K562 (cell line): ENCODE results near the gene NUP155. TPM values are rescaled to one million over a fixed set of nuclear protein-coding genes. Genes with fewer than 3 reads are reported as not detected.

Experiments
- CREB3 ChIP-seq: fragments of 450-650 bp; conservative IDR thresholded peaks from 2 replicates; pipeline ENCODE4 v1.6.1; 2016; ENCODE audit warnings: missing genetic modification characterization, low read depth, mild to moderate bottlenecking, missing compliant biosample characterization, moderate library complexity
- GTF3C2 ChIP-seq: IDR thresholded peaks from 3 replicates; pipeline ENCODE4 v1.6.1; 2011; ENCODE audit warnings: borderline replicate concordance, mild to moderate bottlenecking, moderate library complexity; ENCODE audit not compliant: insufficient read length; ENCODE audit errors: extremely low read depth
- JUND ChIP-seq, 2 experiments: IDR thresholded peaks; 2 replicates in 1 of 2; 3 replicates in 1 of 2; pipeline ENCODE4 v1.6.1; 2011; ENCODE audit warnings: borderline replicate concordance in 2 of 2, low read depth in 2 of 2, low read length in 2 of 2, improper control_type of control experiment in 1 of 2, missing biosample characterization in 1 of 2, missing genetic modification characterization in 1 of 2, missing genetic modification reagents in 1 of 2
- MBD2 ChIP-seq: sonication (generic); IDR thresholded peaks from 2 replicates; pipeline ENCODE4 v1.6.1; 2016; ENCODE audit warnings: low read depth, borderline replicate concordance
- OTX1 ChIP-seq: fragments of 450-650 bp; formaldehyde crosslinking; IDR thresholded peaks from 2 replicates; pipeline ENCODE4 v1.4.0; 2022; ENCODE audit warnings: mild to moderate bottlenecking
- PRPF4 ChIP-seq: fragments of 200-400 bp; formaldehyde crosslinking; IDR thresholded peaks from one replicate; pipeline ENCODE4 v1.6.1; 2017; ENCODE audit warnings: low read length, low read depth, mild to moderate bottlenecking; ENCODE audit not compliant: insufficient read depth, poor library complexity, severe bottlenecking
- PTBP1 ChIP-seq: fragments of 200-400 bp; formaldehyde crosslinking; IDR thresholded peaks from 2 replicates; pipeline ENCODE4 v1.6.1; 2017; ENCODE audit warnings: low read depth, low read length
- RNF219 ChIP-seq: fragments of 250-450 bp; sonication (Bioruptor Pico); IDR thresholded peaks from 2 replicates; pipeline ENCODE4 v1.5.0; 2022; ENCODE audit warnings: mild to moderate bottlenecking
- SIN3A ChIP-seq, 2 experiments: fragments of 150-350 bp in 1 of 2; IDR thresholded peaks; 2 replicates each; pipeline ENCODE4 v1.6.1; 2011 to 2016; ENCODE audit warnings: borderline replicate concordance in 2 of 2, low read depth in 2 of 2, low read length in 2 of 2, mild to moderate bottlenecking in 2 of 2, moderate library complexity in 2 of 2; ENCODE audit not compliant: control insufficient read depth in 1 of 2
- ZNF12 ChIP-seq: sonication (generic); formaldehyde crosslinking; IDR thresholded peaks from 2 replicates; pipeline ENCODE4 v1.4.0; 2020; ENCODE audit warnings: mild to moderate bottlenecking, missing genetic modification reagents
- ZNF165 ChIP-seq: fragments of 250-450 bp; sonication (Bioruptor Pico); IDR thresholded peaks from 2 replicates; pipeline ENCODE4 v1.4.0; 2020; ENCODE audit warnings: borderline replicate concordance
- ZNF239 ChIP-seq: fragments of 250-450 bp; sonication (Bioruptor Pico); IDR thresholded peaks from 2 replicates; pipeline ENCODE4 v1.4.0; 2020; ENCODE audit warnings: mild to moderate bottlenecking
- polyA plus RNA-seq, 8 experiments: library from polyadenylated mRNA; depleted of rRNA in 4 of 8; stranded (reverse) in 5 of 8; unstranded in 3 of 8; fragments of >200 nt; fragmentation: Nextera tagmentation in 2 of 8; fragmentation: Illumina TruSeq in 1 of 8; extraction: Ambion mirVana in 2 of 8; extraction: Trizol in 1 of 8; gene quantifications; 2 replicates each; pipeline versions ENCODE4 v1.2.1 to v1.2.3, GENCODE V29; 2011 to 2014; ENCODE audit warnings: inconsistent platforms in 1 of 8, missing spikeins in 1 of 8
- total RNA-seq, 7 experiments: library from RNA; depleted of rRNA in 6 of 7; stranded (reverse); fragments of >200 nt in 6 of 7; fragmentation: Illumina TruSeq in 2 of 7; extraction: Trizol in 2 of 7; gene quantifications; 2 replicates each; pipeline versions ENCODE4 v1.2.1 to v1.2.3, GENCODE V29; 2011 to 2021; ENCODE audit warnings: low replicate concordance in 1 of 7
- TF ChIP-seq, protein P1 (sequence below): sonication (generic); formaldehyde crosslinking; IDR thresholded peaks from 2 replicates; pipeline ENCODE4 v1.8.1; 2023; ENCODE audit warnings: missing genetic modification reagents, mild to moderate bottlenecking, borderline replicate concordance

The NUP155 gene
- total and polyA plus RNA-seq, 9 of the 15 experiments (the other 6 are each of a cell fraction or from before 2014, with no cell fraction given): 39.3 to 130 (median 77.0) TPM

GRCh38 chr5:37370864-37371726, at the start of gene NUP155 (continued):
- TF ChIP-seq, protein P1, sequence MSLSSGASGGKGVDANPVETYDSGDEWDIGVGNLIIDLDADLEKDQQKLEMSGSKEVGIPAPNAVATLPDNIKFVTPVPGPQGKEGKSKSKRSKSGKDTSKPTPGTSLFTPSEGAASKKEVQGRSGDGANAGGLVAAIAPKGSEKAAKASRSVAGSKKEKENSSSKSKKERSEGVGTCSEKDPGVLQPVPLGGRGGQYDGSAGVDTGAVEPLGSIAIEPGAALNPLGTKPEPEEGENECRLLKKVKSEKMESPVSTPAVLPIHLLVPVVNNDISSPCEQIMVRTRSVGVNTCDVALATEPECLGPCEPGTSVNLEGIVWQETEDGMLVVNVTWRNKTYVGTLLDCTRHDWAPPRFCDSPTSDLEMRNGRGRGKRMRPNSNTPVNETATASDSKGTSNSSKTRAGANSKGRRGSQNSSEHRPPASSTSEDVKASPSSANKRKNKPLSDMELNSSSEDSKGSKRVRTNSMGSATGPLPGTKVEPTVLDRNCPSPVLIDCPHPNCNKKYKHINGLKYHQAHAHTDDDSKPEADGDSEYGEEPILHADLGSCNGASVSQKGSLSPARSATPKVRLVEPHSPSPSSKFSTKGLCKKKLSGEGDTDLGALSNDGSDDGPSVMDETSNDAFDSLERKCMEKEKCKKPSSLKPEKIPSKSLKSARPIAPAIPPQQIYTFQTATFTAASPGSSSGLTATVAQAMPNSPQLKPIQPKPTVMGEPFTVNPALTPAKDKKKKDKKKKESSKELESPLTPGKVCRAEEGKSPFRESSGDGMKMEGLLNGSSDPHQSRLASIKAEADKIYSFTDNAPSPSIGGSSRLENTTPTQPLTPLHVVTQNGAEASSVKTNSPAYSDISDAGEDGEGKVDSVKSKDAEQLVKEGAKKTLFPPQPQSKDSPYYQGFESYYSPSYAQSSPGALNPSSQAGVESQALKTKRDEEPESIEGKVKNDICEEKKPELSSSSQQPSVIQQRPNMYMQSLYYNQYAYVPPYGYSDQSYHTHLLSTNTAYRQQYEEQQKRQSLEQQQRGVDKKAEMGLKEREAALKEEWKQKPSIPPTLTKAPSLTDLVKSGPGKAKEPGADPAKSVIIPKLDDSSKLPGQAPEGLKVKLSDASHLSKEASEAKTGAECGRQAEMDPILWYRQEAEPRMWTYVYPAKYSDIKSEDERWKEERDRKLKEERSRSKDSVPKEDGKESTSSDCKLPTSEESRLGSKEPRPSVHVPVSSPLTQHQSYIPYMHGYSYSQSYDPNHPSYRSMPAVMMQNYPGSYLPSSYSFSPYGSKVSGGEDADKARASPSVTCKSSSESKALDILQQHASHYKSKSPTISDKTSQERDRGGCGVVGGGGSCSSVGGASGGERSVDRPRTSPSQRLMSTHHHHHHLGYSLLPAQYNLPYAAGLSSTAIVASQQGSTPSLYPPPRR: 0 out of 2 replicates have a peak, but pooled peaks have one; percentile 21
- TF ChIP-seq ZNF12 (CRISPR knock-in tag): no peak
- 0 out of 2 replicates have a peak, but pooled peaks have one; percentile 19 for TF ChIP-seq RNF219 (CRISPR knock-in tag)
- no peak for TF ChIP-seq PRPF4
- peak; percentile 61 to 87; a peak in 2 of 4 replicates for TF ChIP-seq SIN3A (IDR thresholded peaks at IDR 0.05; ENCODE audit: borderline replicate concordance in 2 of 2, control insufficient read depth in 1 of 2, low read depth in 2 of 2, low read length in 2 of 2)
- TF ChIP-seq JUND (IDR thresholded peaks at IDR 0.05; ENCODE audit: borderline replicate concordance, low read depth, low read length): 0 out of 2 replicates have a peak, but pooled peaks have one; percentile 36
- TF ChIP-seq JUND (tag; IDR thresholded peaks at IDR 0.05; ENCODE audit: borderline replicate concordance, low read depth, low read length): peak; percentile 59; the same call in 2 of the 3 replicates
- TF ChIP-seq ZNF165 (CRISPR knock-in tag): no peak
- TF ChIP-seq MBD2: peak; percentile 61
- peak; percentile 99 for TF ChIP-seq OTX1
- TF ChIP-seq PTBP1: 0 out of 2 replicates have a peak, but pooled peaks have one; percentile 45
- no peak for TF ChIP-seq ZNF239 (CRISPR knock-in tag)
- no peak for TF ChIP-seq GTF3C2
- TF ChIP-seq CREB3: peak; percentile 75; the same call in 1 of the 2 replicates
